Measurements from ENCODE around the gene DECR2.
"Not testable (repeated sequence)": the region's sequence is repeated elsewhere in the genome, so short reads cannot be mapped to it uniquely, and the experiment has no call there.

DECR2 gene

GRCh38 chr16:381789-382717 is 19.6 kb upstream of the DECR2 start, which contains the start of gene PGAP6:
Gene PGAP6 (minus strand): TSS chr16:381978. CDS start chr16:381821, 157 bp downstream.
- no peaks in the 10 kb centered on the region for H3K9me3 ChIP-seq (ENCODE audit: insufficient read depth, low read length)
- peak within 1 kb of the TSS; percentile 66 for H2AFZ ChIP-seq (ENCODE audit: low read depth, low read length, severe bottlenecking)
- no peaks in the 10 kb centered on the region for H3K36me3 ChIP-seq (ENCODE audit: low read length)
- no peak for TF ChIP-seq EZH2phosphoT487 (conservative IDR thresholded peaks at IDR 0.05; ENCODE audit: low read length)
- TF ChIP-seq, protein P1, sequence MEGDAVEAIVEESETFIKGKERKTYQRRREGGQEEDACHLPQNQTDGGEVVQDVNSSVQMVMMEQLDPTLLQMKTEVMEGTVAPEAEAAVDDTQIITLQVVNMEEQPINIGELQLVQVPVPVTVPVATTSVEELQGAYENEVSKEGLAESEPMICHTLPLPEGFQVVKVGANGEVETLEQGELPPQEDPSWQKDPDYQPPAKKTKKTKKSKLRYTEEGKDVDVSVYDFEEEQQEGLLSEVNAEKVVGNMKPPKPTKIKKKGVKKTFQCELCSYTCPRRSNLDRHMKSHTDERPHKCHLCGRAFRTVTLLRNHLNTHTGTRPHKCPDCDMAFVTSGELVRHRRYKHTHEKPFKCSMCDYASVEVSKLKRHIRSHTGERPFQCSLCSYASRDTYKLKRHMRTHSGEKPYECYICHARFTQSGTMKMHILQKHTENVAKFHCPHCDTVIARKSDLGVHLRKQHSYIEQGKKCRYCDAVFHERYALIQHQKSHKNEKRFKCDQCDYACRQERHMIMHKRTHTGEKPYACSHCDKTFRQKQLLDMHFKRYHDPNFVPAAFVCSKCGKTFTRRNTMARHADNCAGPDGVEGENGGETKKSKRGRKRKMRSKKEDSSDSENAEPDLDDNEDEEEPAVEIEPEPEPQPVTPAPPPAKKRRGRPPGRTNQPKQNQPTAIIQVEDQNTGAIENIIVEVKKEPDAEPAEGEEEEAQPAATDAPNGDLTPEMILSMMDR (IDR thresholded peaks at IDR 0.05; ENCODE audit: insufficient read depth, low read length, poor library complexity, severe bottlenecking), result no peak
- peaks cover 11% of the 10 kb centered on the region for H3F3A ChIP-seq (ENCODE audit: insufficient read depth)
- H3K27me3 ChIP-seq (ENCODE audit: low read length), result no peaks in the 10 kb centered on the region
- peak within 1 kb of the TSS; percentile 76 for H3K4me2 ChIP-seq (ENCODE audit: low read depth, low read length, poor library complexity, severe bottlenecking)
- no peaks in the 10 kb centered on the region for H3K9me2 ChIP-seq (replicated peaks; ENCODE audit: insufficient read depth, low read length)
- peak within 1 kb of the TSS; percentile 88 for H3K4me3 ChIP-seq (ENCODE audit: insufficient read depth, low read length, poor library complexity, severe bottlenecking)
- H3K79me2 ChIP-seq (ENCODE audit: insufficient read depth, low read length), result peaks cover 3% of the 10 kb centered on the region; the same call in 1 of the 2 replicates
- peak within 1 kb of the TSS; percentile 89 for H3K9ac ChIP-seq (ENCODE audit: low read length)
- no peaks in the 10 kb centered on the region for H4K20me1 ChIP-seq (ENCODE audit: low read depth, low read length)
- H3K27ac ChIP-seq (ENCODE audit: low read depth, low read length), result peak within 1 kb of the TSS; percentile 59

- Histone ChIP-seq H3K27ac (ENCODE audit: low read depth, low read length) (peak overlapping the region; percentile 59), H3K27me3 (ENCODE audit: low read length) (no peaks in the 10 kb centered on the region), H3K4me2 (ENCODE audit: low read depth, low read length, poor library complexity, severe bottlenecking) (peak overlapping the region; percentile 76), H3K36me3 (ENCODE audit: low read length) (no peaks in the 10 kb centered on the region), H3F3A (ENCODE audit: insufficient read depth) (peaks cover 11% of the 10 kb centered on the region), H2AFZ (ENCODE audit: low read depth, low read length, severe bottlenecking) (no peak overlapping the region), H3K9me2 (replicated peaks; ENCODE audit: insufficient read depth, low read length) (no peaks in the 10 kb centered on the region), H3K9ac (ENCODE audit: low read length) (peak overlapping the region; percentile 70), H3K79me2 (ENCODE audit: insufficient read depth, low read length) (peaks cover 3% of the 10 kb centered on the region; the same call in 1 of the 2 replicates), H4K20me1 (ENCODE audit: low read depth, low read length) (no peaks in the 10 kb centered on the region), H3K4me3 (ENCODE audit: insufficient read depth, low read length, poor library complexity, severe bottlenecking) (peak overlapping the region; percentile 76), H3K9me3 (ENCODE audit: insufficient read depth, low read length) (no peaks in the 10 kb centered on the region)
- TF ChIP-seq, protein P1 (IDR thresholded peaks at IDR 0.05; ENCODE audit: insufficient read depth, low read length, poor library complexity, severe bottlenecking), result no peak
- no peak for TF ChIP-seq EZH2phosphoT487 (conservative IDR thresholded peaks at IDR 0.05; ENCODE audit: low read length)
These were observed 18.2 kb upstream of the DECR2 start for GRCh38 chr16:383326-384051.

- TF ChIP-seq, protein P1 (IDR thresholded peaks at IDR 0.05; ENCODE audit: insufficient read depth, low read length, poor library complexity, severe bottlenecking), result no peak
- H3K27me3 ChIP-seq (ENCODE audit: low read length), result no peaks in the 10 kb centered on the region
- H3K27ac ChIP-seq (ENCODE audit: low read depth, low read length), result no peak overlapping the region
- H3K9me3 ChIP-seq (ENCODE audit: insufficient read depth, low read length), result no peaks in the 10 kb centered on the region
- H3F3A ChIP-seq (ENCODE audit: insufficient read depth), result peaks cover 11% of the 10 kb centered on the region
- no peak overlapping the region for H3K4me3 ChIP-seq (ENCODE audit: insufficient read depth, low read length, poor library complexity, severe bottlenecking)
- no peak overlapping the region for H2AFZ ChIP-seq (ENCODE audit: low read depth, low read length, severe bottlenecking)
- H3K36me3 ChIP-seq (ENCODE audit: low read length), result no peaks in the 10 kb centered on the region
- H3K79me2 ChIP-seq (ENCODE audit: insufficient read depth, low read length), result no peaks in the 10 kb centered on the region
- H3K9me2 ChIP-seq (replicated peaks; ENCODE audit: insufficient read depth, low read length), result no peaks in the 10 kb centered on the region
- no peaks in the 10 kb centered on the region for H4K20me1 ChIP-seq (ENCODE audit: low read depth, low read length)
- no peak overlapping the region for H3K9ac ChIP-seq (ENCODE audit: low read length)
- no peak overlapping the region for H3K4me2 ChIP-seq (ENCODE audit: low read depth, low read length, poor library complexity, severe bottlenecking)
These were observed 15.0 kb upstream of the DECR2 start for GRCh38 chr16:386641-387156.

DNA sequence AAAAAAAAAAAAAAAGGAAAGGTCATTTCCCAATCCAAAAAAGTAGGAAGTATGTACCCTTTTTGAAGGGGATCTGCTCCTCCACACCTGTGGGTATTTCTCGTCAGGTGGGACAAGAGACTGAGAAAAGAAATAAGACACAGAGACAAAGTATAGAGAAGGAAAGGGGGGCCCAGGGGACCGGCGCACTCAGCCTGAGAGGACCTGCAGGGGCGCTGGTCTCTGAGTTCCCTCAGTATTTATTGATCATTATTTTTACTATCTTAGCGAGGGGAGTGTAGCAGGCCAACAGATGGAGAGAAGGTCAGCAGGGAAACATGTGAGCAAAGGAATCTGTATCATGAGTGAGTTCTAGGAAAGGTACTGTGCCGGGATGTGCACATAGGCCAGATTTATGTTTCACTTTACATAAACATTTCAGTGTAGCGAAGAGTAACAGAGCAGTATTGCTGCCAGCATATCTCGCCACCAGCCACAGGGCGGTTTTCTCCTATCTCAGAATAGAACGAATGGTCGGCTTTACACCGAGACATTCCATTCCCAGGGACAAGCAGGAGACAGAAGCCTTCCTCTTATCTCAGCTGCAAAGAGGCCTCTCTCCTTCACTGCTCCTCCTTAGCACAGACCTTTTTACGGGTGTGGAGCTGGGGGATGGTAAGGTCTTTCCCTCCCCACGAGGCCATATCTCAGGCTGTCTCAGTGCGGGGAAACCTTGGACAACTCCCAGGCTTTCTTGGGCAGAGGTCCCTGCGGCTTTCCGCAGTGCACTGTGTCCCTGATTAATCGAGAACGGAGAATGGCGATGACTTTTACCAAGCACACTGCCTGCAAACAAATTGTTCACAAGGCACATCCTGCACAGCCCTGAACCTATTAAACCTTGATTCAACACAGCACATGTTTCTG is 13.7 kb upstream of the DECR2 start:
- not testable (repeated sequence) for H3K79me2 ChIP-seq (ENCODE audit: insufficient read depth, low read length); H3K9me2 ChIP-seq (replicated peaks; ENCODE audit: insufficient read depth, low read length); H4K20me1 ChIP-seq (ENCODE audit: low read depth, low read length); H3K4me3 ChIP-seq (ENCODE audit: insufficient read depth, low read length, poor library complexity, severe bottlenecking); H3K4me2 ChIP-seq (ENCODE audit: low read depth, low read length, poor library complexity, severe bottlenecking); H3K36me3 ChIP-seq (ENCODE audit: low read length); H3K9ac ChIP-seq (ENCODE audit: low read length); H3K27ac ChIP-seq (ENCODE audit: low read depth, low read length); H3K9me3 ChIP-seq (ENCODE audit: insufficient read depth, low read length); H2AFZ ChIP-seq (ENCODE audit: low read depth, low read length, severe bottlenecking); H3K27me3 ChIP-seq (ENCODE audit: low read length); H3F3A ChIP-seq (ENCODE audit: insufficient read depth)

Measured in SU-DHL-6 (cell line).